Osteoblast (primary cell): ENCODE results near the gene KCND3. TPM values are rescaled to one million over a fixed set of nuclear protein-coding genes. Genes with fewer than 3 reads are reported as not detected.

Experiments used
- DNase-seq: peaks from one replicate; pipeline ENCODE4 v3.0.0; 2011; ENCODE audit warnings: low spot score, mixed read lengths; ENCODE audit not compliant: insufficient read length; ENCODE audit errors: missing footprints
- H2AFZ ChIP-seq: 2 replicates; pipeline ENCODE4 v1.6.0; 2011; ENCODE audit warnings: mild to moderate bottlenecking, low read length
- H3K27ac ChIP-seq: 2 replicates; pipeline ENCODE4 v1.5.1; 2011; ENCODE audit warnings: mild to moderate bottlenecking, low read depth, low read length, moderate library complexity
- H3K27me3 ChIP-seq: 2 replicates; pipeline ENCODE4 v1.6.0; 2012; ENCODE audit warnings: mild to moderate bottlenecking, control low read depth, inconsistent platforms, low read length, moderate library complexity; ENCODE audit not compliant: insufficient read depth
- H3K36me3 ChIP-seq: 2 replicates; pipeline ENCODE4 v1.5.1; 2011; ENCODE audit warnings: mild to moderate bottlenecking, low read length, control low read depth, moderate library complexity; ENCODE audit not compliant: insufficient read depth
- H3K4me1 ChIP-seq: 2 replicates; pipeline ENCODE4 v1.5.1; 2011; ENCODE audit warnings: mild to moderate bottlenecking, low read length, control low read depth, moderate library complexity; ENCODE audit not compliant: insufficient read depth
- H3K4me2 ChIP-seq: 2 replicates; pipeline ENCODE4 v1.6.0; 2011; ENCODE audit warnings: mild to moderate bottlenecking, low read length; ENCODE audit not compliant: insufficient read depth
- H3K4me3 ChIP-seq: fragments of 200-600 bp; sonication (generic); 3 replicates; pipeline ENCODE4 v1.5.1; 2012; ENCODE audit warnings: mild to moderate bottlenecking, low read length, inconsistent platforms; ENCODE audit not compliant: insufficient read depth
- H3K79me2 ChIP-seq: 2 replicates; pipeline ENCODE4 v1.6.0; 2012; ENCODE audit warnings: mild to moderate bottlenecking, low read length, control low read depth, inconsistent platforms; ENCODE audit not compliant: insufficient read depth
- H3K9me3 ChIP-seq: 2 replicates; pipeline ENCODE4 v1.5.1; 2011; ENCODE audit warnings: low read depth, low read length, control low read depth
- H4K20me1 ChIP-seq: 2 replicates; pipeline ENCODE4 v1.6.0; 2012; ENCODE audit warnings: mild to moderate bottlenecking, low read length, control low read depth; ENCODE audit not compliant: insufficient read depth
- total RNA-seq: library from RNA; depleted of rRNA; stranded (reverse); fragments of >200 nt; gene quantifications from 2 replicates; pipeline ENCODE4 v1.2.3, GENCODE V29; 2012
- TF ChIP-seq, protein P1 (sequence below): IDR thresholded peaks from 2 replicates; pipeline ENCODE4 v1.5.1; 2011; ENCODE audit warnings: mild to moderate bottlenecking, low read depth, low read length, moderate library complexity; ENCODE audit errors: extremely low read depth

The KCND3 gene
- total RNA-seq, 1 donor = 3.6 TPM

DNA sequence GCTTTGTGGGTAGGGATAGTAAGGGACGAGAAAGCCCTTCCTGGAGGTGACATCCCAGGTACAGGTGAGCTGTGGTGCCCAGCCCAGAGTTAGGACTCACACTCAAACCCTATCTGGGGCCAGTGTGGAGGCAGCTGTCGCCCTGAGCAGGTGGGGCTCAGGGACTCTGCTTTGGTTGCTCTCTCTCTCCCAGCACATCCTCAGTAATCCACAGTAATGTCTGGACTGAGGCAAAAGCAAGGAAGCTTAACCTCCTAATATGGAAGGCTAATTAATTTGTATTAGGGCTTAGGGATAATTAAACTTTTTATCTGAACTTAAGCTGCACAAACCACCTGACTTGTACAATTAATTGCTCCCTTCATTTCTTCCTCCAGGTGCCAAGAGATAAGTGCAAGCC, 195.5 kb downstream of the KCND3 start:
- Histone ChIP-seq H4K20me1 (no peaks in the 10 kb centered on the region), H3K27me3 (peaks cover 9% of the 10 kb centered on the region), H3K4me2 (no peak overlapping the region), H3K36me3 (no peaks in the 10 kb centered on the region), H2AFZ (no peak overlapping the region), H3K27ac (no peak overlapping the region), H3K9me3 (no peaks in the 10 kb centered on the region), H3K79me2 (no peaks in the 10 kb centered on the region), H3K4me3 (no peak overlapping the region), H3K4me1 (peaks cover 10% of the 10 kb centered on the region)
- DNase-seq = no peak
- TF ChIP-seq, protein P1, sequence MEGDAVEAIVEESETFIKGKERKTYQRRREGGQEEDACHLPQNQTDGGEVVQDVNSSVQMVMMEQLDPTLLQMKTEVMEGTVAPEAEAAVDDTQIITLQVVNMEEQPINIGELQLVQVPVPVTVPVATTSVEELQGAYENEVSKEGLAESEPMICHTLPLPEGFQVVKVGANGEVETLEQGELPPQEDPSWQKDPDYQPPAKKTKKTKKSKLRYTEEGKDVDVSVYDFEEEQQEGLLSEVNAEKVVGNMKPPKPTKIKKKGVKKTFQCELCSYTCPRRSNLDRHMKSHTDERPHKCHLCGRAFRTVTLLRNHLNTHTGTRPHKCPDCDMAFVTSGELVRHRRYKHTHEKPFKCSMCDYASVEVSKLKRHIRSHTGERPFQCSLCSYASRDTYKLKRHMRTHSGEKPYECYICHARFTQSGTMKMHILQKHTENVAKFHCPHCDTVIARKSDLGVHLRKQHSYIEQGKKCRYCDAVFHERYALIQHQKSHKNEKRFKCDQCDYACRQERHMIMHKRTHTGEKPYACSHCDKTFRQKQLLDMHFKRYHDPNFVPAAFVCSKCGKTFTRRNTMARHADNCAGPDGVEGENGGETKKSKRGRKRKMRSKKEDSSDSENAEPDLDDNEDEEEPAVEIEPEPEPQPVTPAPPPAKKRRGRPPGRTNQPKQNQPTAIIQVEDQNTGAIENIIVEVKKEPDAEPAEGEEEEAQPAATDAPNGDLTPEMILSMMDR = no peak

DNA sequence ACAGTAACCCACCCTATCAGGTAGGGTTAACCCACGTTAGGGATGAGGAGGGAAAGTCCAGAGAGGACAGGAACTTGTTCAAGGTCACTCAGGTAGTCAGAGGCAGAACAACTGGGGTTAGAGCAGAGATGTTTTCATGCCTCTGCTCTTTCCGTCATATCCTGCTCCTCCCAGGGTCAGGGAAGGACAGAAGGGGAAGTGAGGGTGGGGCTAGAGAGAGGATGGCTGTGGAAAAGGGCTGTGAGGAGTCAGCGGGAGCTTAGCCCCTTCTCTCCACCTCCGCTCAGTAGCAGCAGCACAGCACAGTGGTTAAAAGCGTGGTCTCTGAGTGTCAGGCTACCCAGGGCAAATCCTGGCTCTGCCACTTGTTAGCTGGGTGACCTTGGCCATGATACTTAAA, 197.2 kb downstream of the KCND3 start:
- Histone ChIP-seq H3K4me3 (no peak overlapping the region), H2AFZ (no peak overlapping the region)

DNA sequence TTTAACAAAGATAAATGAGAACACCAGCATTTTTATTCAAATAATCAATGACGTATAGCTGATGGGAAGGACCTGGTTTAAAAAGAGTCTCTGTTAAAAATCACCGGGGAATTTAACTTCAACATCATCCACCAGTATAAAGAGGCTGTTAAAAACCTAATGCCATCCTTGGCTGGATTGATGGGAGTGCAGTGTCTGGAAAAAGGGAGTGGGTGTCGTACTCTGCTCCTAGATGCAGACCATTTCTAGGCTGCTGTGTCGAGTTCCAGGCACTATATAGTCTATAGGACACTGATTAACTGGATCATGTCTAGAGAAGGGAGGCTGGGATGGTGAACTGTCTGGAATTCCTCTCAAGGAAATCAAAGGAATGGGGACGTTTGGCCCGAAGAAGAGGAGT, 197.7 kb downstream of the KCND3 start:
- Histone ChIP-seq H3K9me3 (no peaks in the 10 kb centered on the region), H3K4me3 (no peak overlapping the region), H3K27ac (no peak overlapping the region), H2AFZ (no peak overlapping the region), H3K79me2 (no peaks in the 10 kb centered on the region), H3K27me3 (peaks cover 12% of the 10 kb centered on the region), H3K4me2 (no peak overlapping the region), H3K4me1 (peaks cover 16% of the 10 kb centered on the region), H4K20me1 (no peaks in the 10 kb centered on the region), H3K36me3 (no peaks in the 10 kb centered on the region)
- DNase-seq = no peak
- TF ChIP-seq, protein P1 = no peak

More for the DNA sequence above, 197.2 kb downstream of the KCND3 start:
- no peaks in the 10 kb centered on the region for H3K9me3 ChIP-seq
- no peak for DNase-seq
- H3K27me3 ChIP-seq = peaks cover 12% of the 10 kb centered on the region
- TF ChIP-seq, protein P1 = no peak
- peaks cover 16% of the 10 kb centered on the region for H3K4me1 ChIP-seq
- H3K27ac ChIP-seq = no peak overlapping the region
- H3K36me3 ChIP-seq = no peaks in the 10 kb centered on the region
- no peak overlapping the region for H3K4me2 ChIP-seq
- H3K79me2 ChIP-seq = no peaks in the 10 kb centered on the region
- H4K20me1 ChIP-seq = no peaks in the 10 kb centered on the region

DNA sequence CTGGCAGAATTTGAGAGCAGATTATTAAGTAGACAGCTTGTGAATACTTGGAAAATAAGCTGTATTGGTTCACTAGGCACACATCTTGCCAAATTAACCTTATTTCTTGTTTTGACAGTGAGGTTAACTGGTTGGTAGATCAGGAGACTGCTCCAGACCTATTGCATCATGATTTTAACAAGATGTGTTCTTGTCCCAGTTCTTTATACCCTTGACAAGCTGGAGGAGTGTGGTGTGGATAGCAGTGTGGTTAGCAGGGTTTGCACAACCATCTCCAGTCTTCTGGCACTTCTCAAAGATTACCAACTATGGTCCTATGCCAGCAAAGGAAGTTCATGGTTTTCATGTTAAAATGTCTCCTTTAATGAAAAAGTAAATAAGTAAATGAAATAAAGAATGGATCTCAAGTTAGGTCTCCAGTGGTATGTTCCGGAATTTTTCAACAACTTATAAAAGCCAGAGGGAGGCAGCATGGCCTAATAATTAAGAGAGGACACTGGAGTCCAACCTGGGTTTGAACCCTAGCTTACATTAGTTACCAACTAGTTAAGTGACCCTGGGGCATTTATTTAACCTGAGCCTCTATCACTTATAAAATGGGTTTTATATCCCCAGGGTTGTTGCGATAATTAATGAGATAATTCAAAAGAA, 199.7 kb downstream of the KCND3 start:
- H3K4me2 ChIP-seq = no peak overlapping the region
- no peaks in the 10 kb centered on the region for H4K20me1 ChIP-seq
- TF ChIP-seq, protein P1 = no peak
- no peak for DNase-seq
- no peak overlapping the region for H2AFZ ChIP-seq
- no peaks in the 10 kb centered on the region for H3K79me2 ChIP-seq
- no peaks in the 10 kb centered on the region for H3K9me3 ChIP-seq
- H3K27ac ChIP-seq = no peak overlapping the region
- H3K4me1 ChIP-seq = peaks cover 16% of the 10 kb centered on the region
- no peaks in the 10 kb centered on the region for H3K36me3 ChIP-seq
- H3K27me3 ChIP-seq = peaks cover 15% of the 10 kb centered on the region
- no peak overlapping the region for H3K4me3 ChIP-seq
